Measurements from ENCODE around the gene RAB31.

GRCh38 chr18:9779630-9780029, 71.5 kb downstream of the RAB31 start:
- TF ChIP-seq CTCF (IDR thresholded peaks at IDR 0.05) (no peak), POLR2AphosphoS5 (IDR thresholded peaks at IDR 0.05) (no peak), POLR2A (IDR thresholded peaks at IDR 0.05) (no peak), EP300 (IDR thresholded peaks at IDR 0.05) (no peak)
